HL-60 (cell line): ENCODE data around the gene PTPRT.

Experiments
- DNase-seq, 2 experiments: peaks; one replicate each; pipeline ENCODE4 v3.0.0-alpha.2; 2010 to 2020; ENCODE audit warnings: low read depth in 1 of 2, low spot score in 1 of 2
- H3K27ac ChIP-seq: fragments of 250-450 bp; sonication (Bioruptor Pico); replicated peaks from 2 replicates; pipeline ENCODE4 v1.5.1; 2020; ENCODE audit warnings: mild to moderate bottlenecking, moderate library complexity
- H3K27me3 ChIP-seq: fragments of 250-450 bp; sonication (Bioruptor Pico); 2 replicates; pipeline ENCODE4 v1.5.1; 2021; ENCODE audit warnings: mild to moderate bottlenecking, moderate library complexity; ENCODE audit not compliant: insufficient read depth, poor library complexity, severe bottlenecking
- H3K4me3 ChIP-seq: replicated peaks from 2 replicates; pipeline ENCODE4 v1.5.1; 2011; ENCODE audit warnings: mild to moderate bottlenecking, control low read depth, low read length; ENCODE audit not compliant: insufficient read depth
- CTCF ChIP-seq: IDR thresholded peaks from one replicate; pipeline ENCODE4 v1.5.1; 2011; ENCODE audit warnings: low read length, control low read depth, inconsistent platforms; ENCODE audit not compliant: insufficient read depth
- GABPA ChIP-seq: IDR thresholded peaks from 2 replicates; pipeline ENCODE4 v1.6.1; 2012; ENCODE audit warnings: low read depth
- POLR2AphosphoS5 ChIP-seq: IDR thresholded peaks from 2 replicates; pipeline ENCODE4 v1.6.1; 2012; ENCODE audit warnings: low read depth
- REST ChIP-seq: IDR thresholded peaks from 2 replicates; pipeline ENCODE4 v1.6.1; 2012; ENCODE audit warnings: low read depth; ENCODE audit not compliant: insufficient replicate concordance
- SPI1 ChIP-seq: IDR thresholded peaks from 2 replicates; pipeline ENCODE4 v1.6.1; 2012; ENCODE audit warnings: low read depth, mild to moderate bottlenecking, borderline replicate concordance

Gene PTPRT

DNA sequence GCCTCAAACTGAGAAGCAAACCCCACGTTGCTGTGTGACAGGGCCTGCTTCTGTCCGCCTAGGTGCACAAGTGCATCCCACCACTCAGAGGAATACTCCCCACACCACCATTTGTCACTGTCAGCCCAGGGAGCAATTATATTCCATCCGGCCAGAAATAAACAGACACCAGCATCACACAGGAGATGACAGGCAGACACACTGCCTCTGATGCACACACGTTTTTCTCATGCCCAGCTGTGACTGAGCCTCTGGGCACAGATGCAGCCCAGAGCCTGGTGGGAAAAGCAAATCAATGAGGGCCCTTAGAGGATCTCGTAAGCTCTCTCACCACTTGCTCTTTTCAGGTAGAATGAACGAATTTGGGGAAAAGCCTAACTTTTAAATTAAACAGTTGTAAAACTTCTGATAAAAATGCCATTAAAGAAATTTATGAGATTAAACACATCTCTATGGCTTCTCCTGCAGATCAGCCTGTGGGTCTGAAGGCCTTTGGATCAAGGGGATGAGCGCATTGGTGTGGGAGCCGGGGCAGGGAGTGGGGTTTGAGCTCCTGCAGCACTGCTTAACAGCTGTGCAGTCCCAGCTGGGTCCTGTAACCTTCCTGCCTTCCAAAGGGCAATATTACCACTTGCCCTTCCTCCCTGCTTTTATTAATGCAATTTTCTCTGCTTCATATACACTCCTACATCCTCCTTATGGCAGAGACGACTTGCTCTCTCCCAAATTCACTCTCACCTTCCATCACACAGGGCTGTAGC lies 624.3 kb downstream of the PTPRT start:
- Histone ChIP-seq H3K27me3 (no peaks in the 10 kb centered on the region), H3K27ac (no peak overlapping the region), H3K4me3 (no peak overlapping the region)
- no peak for DNase-seq
- TF ChIP-seq GABPA: no peak
- no peak for TF ChIP-seq REST
- TF ChIP-seq CTCF: no peak
- TF ChIP-seq SPI1: no peak
- no peak for TF ChIP-seq POLR2AphosphoS5

DNA sequence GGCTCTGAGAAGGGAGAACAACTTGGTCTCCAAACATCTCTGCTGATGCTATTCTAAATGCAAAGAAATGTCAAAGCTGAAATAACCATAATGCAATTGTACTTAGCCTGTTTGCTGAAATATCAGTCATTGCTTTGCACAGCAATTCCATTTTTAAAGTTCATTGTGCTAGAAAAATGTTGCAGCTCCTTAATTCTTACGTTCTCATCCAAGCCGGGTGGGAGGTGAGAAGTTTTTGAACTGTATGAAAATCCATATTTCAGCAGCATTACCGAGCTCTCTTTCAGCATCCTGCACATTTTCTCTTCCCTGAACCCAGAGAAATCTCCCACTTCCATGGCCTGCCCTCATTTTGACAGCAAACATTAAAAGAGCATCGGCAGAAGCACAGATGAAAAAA lies 630.0 kb downstream of the PTPRT start:
- no peak overlapping the region for H3K4me3 ChIP-seq
- no peaks in the 10 kb centered on the region for H3K27me3 ChIP-seq
- no peak for DNase-seq
- TF ChIP-seq REST (no peak), SPI1 (no peak), GABPA (no peak), CTCF (no peak), POLR2AphosphoS5 (no peak)
- H3K27ac ChIP-seq: no peak overlapping the region

- no peaks in the 10 kb centered on the region for H3K27me3 ChIP-seq
- no peak for DNase-seq
- TF ChIP-seq CTCF: no peak
- H3K4me3 ChIP-seq: no peak overlapping the region
- no peak overlapping the region for H3K27ac ChIP-seq
Measured at GRCh38 chr20:42556575-42556974, 633.1 kb downstream of the PTPRT start.

GRCh38 chr20:42553374-42553773 lies 636.3 kb downstream of the PTPRT start:
- no peak for DNase-seq
- Histone ChIP-seq H3K27me3 (no peaks in the 10 kb centered on the region), H3K27ac (no peak overlapping the region), H3K4me3 (no peak overlapping the region)
- no peak for TF ChIP-seq GABPA
- no peak for TF ChIP-seq CTCF
- no peak for TF ChIP-seq REST
- TF ChIP-seq SPI1: no peak
- TF ChIP-seq POLR2AphosphoS5: no peak
